Endothelial cell of umbilical vein (primary cell): ENCODE measurements around the gene TACC3. TPM values are rescaled to one million over a fixed set of nuclear protein-coding genes. Genes with fewer than 3 reads are reported as not detected.

ENCODE experiments used
- BruUV-seq: library from RNA; stranded (reverse); fragments of 400-500 nt; replicated peaks from 2 replicates; lab custom pipeline; 2021; lab: Mats Ljungman, UMichigan
- CTCF ChIA-PET: fragments of 300-600, 350-600 bp; sonication (Branson Sonifier 250); formaldehyde crosslinking; loops from one replicate; lab custom pipeline; 2021; ENCODE audit warnings: antibody characterized with exemption, inconsistent platforms; lab: Charles Lee
- POLR2A ChIA-PET: fragments of 300-600, 350-600 bp; sonication (Branson Sonifier 250); formaldehyde crosslinking; loops from one replicate; lab custom pipeline; 2021; ENCODE audit warnings: antibody characterized with exemption, inconsistent platforms; lab: Charles Lee
- DNase-seq: peaks from one replicate; pipeline ENCODE4 v3.0.0-alpha.2; 2011; ENCODE audit warnings: low read depth, low spot score
- FAIRE-seq: peaks from 2 replicates; lab custom pipeline; 2011; peaks lifted over from hg19 to GRCh38; lab: Jason Lieb, UNC
- H2AFZ ChIP-seq: 2 replicates; pipeline ENCODE4 v1.6.0; 2012; ENCODE audit warnings: low read depth, low read length, control low read depth, inconsistent platforms
- H3K27ac ChIP-seq: 2 replicates; pipeline ENCODE4 v1.5.1; 2011; ENCODE audit warnings: low read depth, mild to moderate bottlenecking, control low read depth, low read length, moderate library complexity; ENCODE audit not compliant: insufficient read depth
- H3K27me3 ChIP-seq, 2 experiments: 2 replicates each; pipeline versions ENCODE4 v1.6.0 to v1.6.1; 2011; ENCODE audit warnings: low read length in 2 of 2, mixed read lengths in 1 of 2; ENCODE audit not compliant: control insufficient read depth in 2 of 2, insufficient read depth in 2 of 2
- H3K36me3 ChIP-seq, 2 experiments: 2 replicates in 1 of 2; 3 replicates in 1 of 2; pipeline ENCODE4 v1.5.1; 2011; ENCODE audit warnings: low read length in 2 of 2, mild to moderate bottlenecking in 1 of 2, moderate library complexity in 1 of 2; ENCODE audit not compliant: control insufficient read depth in 2 of 2, insufficient read depth in 2 of 2; ENCODE audit errors: extremely low read depth in 1 of 2
- H3K4me1 ChIP-seq: 3 replicates; pipeline ENCODE4 v1.5.1; 2011; ENCODE audit warnings: mild to moderate bottlenecking, low read length; ENCODE audit not compliant: control insufficient read depth, insufficient read depth; ENCODE audit errors: extremely low read depth
- H3K4me2 ChIP-seq: 2 replicates; pipeline ENCODE4 v1.6.1; 2011; ENCODE audit warnings: low read length, control low read depth, mixed read lengths; ENCODE audit not compliant: insufficient read depth
- H3K4me3 ChIP-seq, 3 experiments: fragments of 200-600 bp in 1 of 3; sonication (generic), shearing (Covaris generic) in 1 of 3; replicated peaks in 1 of 3; 2 replicates each; pipeline ENCODE4 v1.5.1; 2011 to 2016; ENCODE audit warnings: control low read depth in 3 of 3, low read length in 3 of 3, mild to moderate bottlenecking in 2 of 3, inconsistent platforms in 1 of 3, low read depth in 1 of 3, moderate library complexity in 1 of 3; ENCODE audit not compliant: insufficient read depth in 1 of 3
- H3K79me2 ChIP-seq: 2 replicates; pipeline ENCODE4 v1.6.0; 2012; ENCODE audit warnings: low read length, inconsistent platforms; ENCODE audit not compliant: control insufficient read depth, insufficient read depth
- H3K9ac ChIP-seq: replicated peaks from 2 replicates; pipeline ENCODE3; 2011; ENCODE audit warnings: low read length, control low read depth; ENCODE audit not compliant: insufficient read depth; ENCODE audit errors: extremely low read depth
- H3K9me1 ChIP-seq: replicated peaks from 3 replicates; pipeline ENCODE4 v1.6.0; 2011; ENCODE audit warnings: mild to moderate bottlenecking, low read length; ENCODE audit not compliant: control insufficient read depth, insufficient read depth; ENCODE audit errors: extremely low read depth
- H3K9me3 ChIP-seq: replicated peaks from 2 replicates; pipeline ENCODE4 v1.5.1; 2012; ENCODE audit warnings: low read length, inconsistent platforms; ENCODE audit not compliant: control insufficient read depth, insufficient read depth
- H4K20me1 ChIP-seq: replicated peaks from 2 replicates; pipeline ENCODE3; 2011; ENCODE audit warnings: mild to moderate bottlenecking, low read length; ENCODE audit not compliant: control insufficient read depth, insufficient read depth; ENCODE audit errors: extremely low read depth
- EZH2 ChIP-seq: IDR thresholded peaks from 2 replicates; pipeline ENCODE4 v1.6.1; 2012; ENCODE audit warnings: borderline replicate concordance, low read depth, mild to moderate bottlenecking, moderate library complexity, low read length, inconsistent platforms; ENCODE audit not compliant: severe bottlenecking
- FOS ChIP-seq: IDR thresholded peaks from 2 replicates; pipeline ENCODE4 v1.6.1; 2011; ENCODE audit warnings: mild to moderate bottlenecking, low read length, moderate library complexity, borderline replicate concordance; ENCODE audit not compliant: insufficient read depth
- GATA2 ChIP-seq: IDR thresholded peaks from 2 replicates; pipeline ENCODE4 v1.7.0; 2011; ENCODE audit warnings: low read depth, mild to moderate bottlenecking, moderate library complexity, mixed read lengths, low read length; ENCODE audit not compliant: insufficient read length, insufficient read depth
- JUN ChIP-seq: IDR thresholded peaks from 2 replicates; pipeline ENCODE4 v1.6.1; 2011; ENCODE audit warnings: borderline replicate concordance, low read depth; ENCODE audit not compliant: insufficient read length, insufficient read depth
- MYC ChIP-seq: IDR thresholded peaks from one replicate; pipeline ENCODE4 v1.6.1; 2011; ENCODE audit warnings: mild to moderate bottlenecking, low read depth, low read length
- POLR2A ChIP-seq: IDR thresholded peaks from 2 replicates; pipeline ENCODE4 v1.6.1; 2012; ENCODE audit warnings: low read depth, mild to moderate bottlenecking, control low read depth, low read length
- POLR2AphosphoS5 ChIP-seq: IDR thresholded peaks from 2 replicates; pipeline ENCODE4 v1.6.1; 2012; ENCODE audit warnings: low read depth, mild to moderate bottlenecking, control low read depth, low read length, moderate library complexity; ENCODE audit not compliant: insufficient read depth
- dilution Hi-C: fragments of 300-500 bp; cut with MboI; formaldehyde crosslinking; loops from one replicate; pipeline ENCODE4 v1.15.0; 2019; ENCODE audit warnings: low sequenced_read_pairs; ENCODE audit not compliant: extremely low pct_ligation_motif_present
- intact Hi-C: fragments of 100-400 bp; cut with micrococcal nuclease; formaldehyde crosslinking; loops from one replicate; pipeline ENCODE4 v1.10.0; 2022
- polyA plus RNA-seq, 4 experiments: library from polyadenylated mRNA; depleted of rRNA in 3 of 4; stranded (reverse) in 3 of 4; unstranded in 1 of 4; fragments of >200 nt; gene quantifications; 2 replicates each; pipeline versions ENCODE4 v1.2.1 to v1.2.3, GENCODE V29; 2011 to 2012; ENCODE audit warnings: missing spikeins in 1 of 4
- total RNA-seq: library from RNA; stranded (reverse); gene quantifications from 2 replicates; pipeline ENCODE4 v1.2.3, GENCODE V29; 2021
- TF ChIP-seq, protein P1 (sequence below), 2 donors: IDR thresholded peaks; 1 replicate in 1 of 2; 2 replicates in 1 of 2; pipeline ENCODE4 v1.5.1; 2011; ENCODE audit warnings: low read length in 2 of 2, mild to moderate bottlenecking in 2 of 2, moderate library complexity in 2 of 2, control low read depth in 1 of 2, inconsistent platforms in 1 of 2, low read depth in 1 of 2; ENCODE audit not compliant: insufficient read depth in 1 of 2; ENCODE audit errors: extremely low read depth in 1 of 2
- TF ChIP-seq, protein P2 (sequence below): IDR thresholded peaks from 2 replicates; pipeline ENCODE4 v1.6.1; 2011; ENCODE audit not compliant: insufficient read depth, insufficient read length

Gene TACC3
- total and polyA plus RNA-seq, 2 donors (not counting 3 experiments of a cell fraction or from before 2014, with no cell fraction given), result 54.5 to 135 TPM

- Histone ChIP-seq H2AFZ (no peak overlapping the region), H3K9me3 (no peaks in the 10 kb centered on the region), H3K4me3 (no peak overlapping the region), H3K4me1 (peaks cover 4% of the 10 kb centered on the region), H3K27ac (no peak overlapping the region), H3K27me3 (no peaks in the 10 kb centered on the region), H3K36me3 (peaks cover 8 to 24% of the 10 kb centered on the region in 2 experiments), H3K9me1 (no peaks in the 10 kb centered on the region), H3K79me2 (no peaks in the 10 kb centered on the region), H3K4me2 (no peak overlapping the region), H3K9ac (no peak overlapping the region), H4K20me1 (no peaks in the 10 kb centered on the region)
- POLR2A ChIA-PET, result interaction anchor here (0.6 kb wide), 1 partner anchor 13 kb away, joined by 5 read pairs; no protein-coding TSS in a partner anchor
- BruUV-seq, result TSS peak; percentile 43
- FAIRE-seq, result no peak
- CTCF ChIA-PET, result interaction anchor here (1.8 to 6.0 kb wide), 3 partner anchors 17 to 167 kb away, joined by 5 to 198 read pairs (median 14); no protein-coding TSS in a partner anchor
- dilution Hi-C loops, result no loop called here
- intact Hi-C loops, result no loop called here
- no peak for TF ChIP-seq POLR2A
- TF ChIP-seq GATA2, result no peak
- no peak for TF ChIP-seq EZH2
- TF ChIP-seq, protein P1, sequence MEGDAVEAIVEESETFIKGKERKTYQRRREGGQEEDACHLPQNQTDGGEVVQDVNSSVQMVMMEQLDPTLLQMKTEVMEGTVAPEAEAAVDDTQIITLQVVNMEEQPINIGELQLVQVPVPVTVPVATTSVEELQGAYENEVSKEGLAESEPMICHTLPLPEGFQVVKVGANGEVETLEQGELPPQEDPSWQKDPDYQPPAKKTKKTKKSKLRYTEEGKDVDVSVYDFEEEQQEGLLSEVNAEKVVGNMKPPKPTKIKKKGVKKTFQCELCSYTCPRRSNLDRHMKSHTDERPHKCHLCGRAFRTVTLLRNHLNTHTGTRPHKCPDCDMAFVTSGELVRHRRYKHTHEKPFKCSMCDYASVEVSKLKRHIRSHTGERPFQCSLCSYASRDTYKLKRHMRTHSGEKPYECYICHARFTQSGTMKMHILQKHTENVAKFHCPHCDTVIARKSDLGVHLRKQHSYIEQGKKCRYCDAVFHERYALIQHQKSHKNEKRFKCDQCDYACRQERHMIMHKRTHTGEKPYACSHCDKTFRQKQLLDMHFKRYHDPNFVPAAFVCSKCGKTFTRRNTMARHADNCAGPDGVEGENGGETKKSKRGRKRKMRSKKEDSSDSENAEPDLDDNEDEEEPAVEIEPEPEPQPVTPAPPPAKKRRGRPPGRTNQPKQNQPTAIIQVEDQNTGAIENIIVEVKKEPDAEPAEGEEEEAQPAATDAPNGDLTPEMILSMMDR (IDR thresholded peaks at IDR 0.05; ENCODE audit: extremely low read depth in 1 of 2, insufficient read depth in 1 of 2, low read depth in 1 of 2, low read length in 2 of 2), result no peak
- TF ChIP-seq, protein P2, sequence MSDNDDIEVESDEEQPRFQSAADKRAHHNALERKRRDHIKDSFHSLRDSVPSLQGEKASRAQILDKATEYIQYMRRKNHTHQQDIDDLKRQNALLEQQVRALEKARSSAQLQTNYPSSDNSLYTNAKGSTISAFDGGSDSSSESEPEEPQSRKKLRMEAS, result no peak
- no peak for TF ChIP-seq MYC
- no peak for TF ChIP-seq JUN
- no peak for TF ChIP-seq POLR2AphosphoS5
- no peak for TF ChIP-seq FOS
- no peak for DNase-seq
These were observed 23.2 kb downstream of the TACC3 start for GRCh38 chr4:1744552-1744951.
